ENCODE measurements around the gene NLRX1.
"Not testable (repeated sequence)": the region's sequence is repeated elsewhere in the genome, so short reads cannot be mapped to it uniquely, and the experiment has no call there.

The NLRX1 gene

DNA sequence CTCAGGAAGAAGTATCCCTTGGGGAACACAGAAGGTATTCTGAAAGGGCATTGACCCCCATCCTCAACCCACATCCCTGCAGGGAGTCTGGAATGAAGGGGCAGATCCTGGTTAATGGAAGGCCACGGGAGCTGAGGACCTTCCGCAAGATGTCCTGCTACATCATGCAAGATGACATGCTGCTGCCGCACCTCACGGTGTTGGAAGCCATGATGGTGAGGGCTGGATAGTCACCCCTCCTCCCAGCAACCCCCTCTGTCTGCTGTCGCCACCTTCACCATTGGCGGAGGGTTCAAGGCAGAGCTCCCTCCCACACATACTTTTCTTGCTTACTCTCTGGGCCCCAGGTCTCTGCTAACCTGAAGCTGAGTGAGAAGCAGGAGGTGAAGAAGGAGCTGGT lies 14.3 kb upstream of the NLRX1 start:
- DNase-seq (ENCODE audit: low read depth in 2 of 2): no peak

DNA sequence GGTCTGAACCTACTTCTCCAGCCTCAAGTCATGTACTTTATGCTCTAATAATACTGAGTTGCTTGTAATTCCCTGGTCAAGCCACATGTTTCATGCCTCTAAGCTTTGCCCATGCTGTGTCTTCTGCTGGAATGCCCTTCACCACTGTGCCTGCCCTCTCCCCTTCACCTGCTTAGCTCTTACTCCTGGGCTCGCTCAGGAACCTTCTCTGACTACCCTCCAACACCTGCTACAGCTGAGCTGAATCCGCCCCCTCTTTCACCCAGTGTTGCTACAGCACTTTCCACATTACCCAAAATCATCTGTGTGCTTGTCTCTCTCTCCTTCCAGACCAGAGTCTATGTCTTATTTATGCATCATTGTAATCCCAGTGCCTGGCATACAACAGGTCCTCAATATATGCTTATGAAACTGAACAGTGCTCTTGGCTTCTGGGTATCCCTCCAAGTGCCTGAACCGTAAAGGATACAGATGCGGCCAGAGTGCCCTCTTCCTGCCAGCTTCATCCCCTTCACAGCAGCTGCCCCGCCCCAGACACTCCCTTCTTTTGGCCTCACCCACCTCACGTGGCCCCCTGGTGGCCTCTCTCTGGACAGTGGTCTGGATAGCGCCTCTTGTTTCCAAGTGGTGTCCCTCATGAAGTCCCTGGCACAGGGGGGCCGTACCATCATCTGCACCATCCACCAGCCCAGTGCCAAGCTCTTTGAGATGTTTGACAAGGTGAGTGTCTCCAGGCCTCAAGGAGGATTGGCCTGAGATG lies 12.6 kb upstream of the NLRX1 start:
- no peak for DNase-seq (ENCODE audit: low read depth in 2 of 2)

DNA sequence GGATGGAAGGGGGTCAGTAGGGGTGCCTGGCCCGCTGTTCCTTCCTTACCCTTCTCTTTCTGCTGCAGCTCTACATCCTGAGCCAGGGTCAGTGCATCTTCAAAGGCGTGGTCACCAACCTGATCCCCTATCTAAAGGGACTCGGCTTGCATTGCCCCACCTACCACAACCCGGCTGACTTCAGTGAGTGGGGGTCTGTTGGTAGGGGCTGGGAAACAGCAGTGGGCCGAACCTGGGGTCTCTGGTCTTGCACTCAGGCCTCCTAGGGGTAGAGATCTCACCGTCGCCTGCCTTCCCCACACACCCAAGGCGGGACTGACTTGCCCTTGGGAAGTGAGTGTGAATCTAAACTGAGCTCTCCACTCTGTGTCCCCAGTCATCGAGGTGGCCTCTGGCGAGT lies 12.0 kb upstream of the NLRX1 start:
- DNase-seq (ENCODE audit: low read depth in 2 of 2): no peak

DNA sequence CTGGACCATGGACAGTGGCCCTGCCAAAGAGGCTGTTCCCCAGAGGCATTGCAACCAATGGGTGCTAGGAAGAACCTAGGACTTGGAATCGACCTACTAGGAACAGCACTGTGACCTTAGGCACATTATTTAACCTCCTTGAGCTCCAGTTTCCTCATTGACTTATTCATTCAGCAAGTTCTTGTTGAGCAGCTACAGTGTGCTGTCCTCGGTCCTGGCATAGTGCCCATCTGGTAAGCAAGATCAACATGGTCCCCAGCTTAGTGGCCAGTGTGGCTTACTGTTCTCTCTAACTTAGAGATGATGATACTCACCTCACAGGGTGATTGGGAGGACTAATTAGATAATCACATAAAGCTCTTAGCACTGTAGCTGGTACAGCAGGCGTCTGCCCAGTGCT lies 11.5 kb upstream of the NLRX1 start:
- no peak for DNase-seq (ENCODE audit: low read depth in 2 of 2)

DNA sequence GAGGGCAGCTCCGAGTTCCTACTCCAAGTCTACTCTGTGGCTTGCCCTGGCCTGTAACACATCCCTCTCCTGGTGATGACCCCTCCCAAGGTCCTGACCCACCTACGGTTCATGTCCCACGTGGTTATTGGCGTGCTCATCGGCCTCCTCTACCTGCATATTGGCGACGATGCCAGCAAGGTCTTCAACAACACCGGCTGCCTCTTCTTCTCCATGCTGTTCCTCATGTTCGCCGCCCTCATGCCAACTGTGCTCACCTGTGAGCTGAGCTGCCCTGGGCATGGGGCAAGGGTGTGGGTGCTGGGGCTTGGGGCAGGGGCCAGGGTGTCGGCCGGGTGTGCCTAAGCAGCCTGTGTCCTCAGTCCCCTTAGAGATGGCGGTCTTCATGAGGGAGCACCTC lies 10.1 kb upstream of the NLRX1 start:
- no peak for DNase-seq (ENCODE audit: low read depth in 2 of 2)

DNA sequence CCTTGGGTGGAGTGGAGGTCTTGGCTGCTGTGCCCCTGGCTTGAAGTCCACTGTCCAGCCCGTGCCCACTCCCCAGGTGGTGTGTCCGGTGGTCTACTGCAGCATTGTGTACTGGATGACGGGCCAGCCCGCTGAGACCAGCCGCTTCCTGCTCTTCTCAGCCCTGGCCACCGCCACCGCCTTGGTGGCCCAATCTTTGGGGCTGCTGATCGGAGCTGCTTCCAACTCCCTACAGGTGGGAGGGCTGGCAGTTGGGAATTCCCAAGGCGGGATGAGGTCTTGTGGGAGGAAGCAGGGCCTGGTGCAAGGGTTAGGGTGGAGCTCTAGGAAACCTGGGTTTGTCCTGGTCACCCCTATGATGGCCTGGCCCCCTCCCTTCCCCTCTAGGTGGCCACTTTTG lies 8.4 kb upstream of the NLRX1 start:
- no peak for DNase-seq (ENCODE audit: low read depth in 2 of 2)

DNA sequence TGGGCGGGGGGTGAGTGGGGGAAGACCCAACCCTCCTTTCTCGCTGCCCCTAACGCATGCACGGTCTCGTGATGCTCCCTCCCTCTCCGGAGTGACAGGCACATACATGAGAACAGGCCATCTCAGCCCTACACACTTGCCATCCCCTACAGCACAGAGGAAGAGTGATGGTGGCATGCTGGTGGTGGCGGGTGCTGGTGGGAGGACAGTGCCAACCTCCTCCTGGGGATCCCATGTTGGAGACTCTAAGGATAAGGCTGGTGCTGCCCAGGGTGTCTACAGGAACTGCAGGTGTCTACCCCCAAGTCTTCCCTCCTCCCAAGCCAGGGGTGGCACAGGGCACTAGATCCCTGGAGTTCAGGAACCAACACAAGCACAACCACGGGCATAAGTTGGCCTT lies 6.7 kb upstream of the NLRX1 start:
- DNase-seq (ENCODE audit: low read depth in 2 of 2): no peak

DNA sequence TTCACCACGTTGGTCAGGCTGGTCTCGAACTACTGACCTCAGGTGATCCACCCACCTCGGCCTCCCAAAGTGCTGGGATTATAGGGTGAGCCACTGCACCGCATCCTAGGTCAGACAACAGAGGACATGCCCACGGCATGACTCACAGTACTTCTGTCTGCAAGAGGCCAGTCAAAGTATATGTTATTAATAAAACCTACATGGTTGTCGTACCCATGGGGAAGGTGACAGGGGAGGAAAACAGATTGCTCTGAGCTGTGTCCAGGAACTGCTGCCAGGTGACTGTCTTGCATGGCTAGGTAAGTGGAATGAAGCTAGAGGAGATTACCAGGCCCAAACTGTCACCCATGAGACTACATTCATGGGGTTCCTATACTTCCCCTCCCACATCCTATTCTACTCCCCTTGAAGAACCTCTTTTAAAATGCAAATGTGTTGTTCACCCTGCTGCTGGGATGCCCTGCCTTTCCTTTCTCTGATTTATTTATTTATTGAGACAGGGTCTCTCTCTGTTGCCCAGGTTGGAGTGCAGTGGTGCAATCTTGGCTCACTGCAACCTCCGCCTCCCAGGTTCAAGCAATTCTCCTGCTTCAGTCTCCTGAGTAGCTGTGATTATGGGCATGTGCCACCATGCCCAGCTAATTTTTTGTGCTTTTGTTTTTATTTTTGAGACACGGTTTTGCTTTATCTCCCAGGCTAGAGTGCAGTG lies 2.0 kb upstream of the NLRX1 start:
- no peak for DNase-seq (ENCODE audit: low read depth in 2 of 2)

DNA sequence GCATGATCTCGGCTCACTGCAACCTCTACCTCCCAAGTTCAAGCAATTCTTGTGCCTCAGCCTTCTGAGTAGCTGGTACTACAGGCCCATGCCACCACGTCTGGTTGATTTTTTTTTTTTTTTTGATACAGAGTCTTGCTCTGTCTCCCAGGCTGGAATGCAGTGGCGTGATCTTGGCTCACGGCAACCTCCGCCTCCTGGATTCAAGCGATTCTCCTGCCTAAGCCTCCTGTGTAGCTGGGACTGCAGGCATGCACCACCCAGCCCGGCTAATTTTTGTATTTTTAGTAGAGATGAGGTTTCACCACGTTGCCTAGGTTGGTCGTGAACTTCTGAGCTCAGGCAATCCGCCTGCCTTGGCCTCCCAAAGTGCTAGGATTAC lies 1.5 kb upstream of the NLRX1 start:
- DNase-seq (ENCODE audit: low read depth in 2 of 2): not testable (repeated sequence)

DNA sequence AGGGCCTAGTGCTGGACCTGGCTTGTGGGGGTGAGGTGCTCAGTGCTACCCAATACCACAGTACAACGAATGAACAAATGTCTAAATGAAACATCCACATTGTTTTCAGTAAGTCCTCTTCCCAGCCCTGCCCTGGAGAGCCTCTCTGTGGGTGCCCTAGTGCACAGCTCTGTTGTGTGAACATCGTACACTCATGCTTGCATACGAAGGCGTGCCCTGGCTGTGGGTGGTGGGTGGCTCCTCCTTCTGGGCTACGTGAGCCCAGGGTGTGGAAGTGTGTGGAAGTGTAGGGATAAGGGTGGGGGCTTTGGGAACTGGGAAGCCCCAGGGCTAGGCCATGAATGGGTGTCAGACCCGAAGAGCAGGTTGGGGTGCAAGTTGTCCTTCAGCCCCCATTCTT lies 592 bp upstream of the NLRX1 start:
- DNase-seq (ENCODE audit: low read depth in 2 of 2): no peak

DNA sequence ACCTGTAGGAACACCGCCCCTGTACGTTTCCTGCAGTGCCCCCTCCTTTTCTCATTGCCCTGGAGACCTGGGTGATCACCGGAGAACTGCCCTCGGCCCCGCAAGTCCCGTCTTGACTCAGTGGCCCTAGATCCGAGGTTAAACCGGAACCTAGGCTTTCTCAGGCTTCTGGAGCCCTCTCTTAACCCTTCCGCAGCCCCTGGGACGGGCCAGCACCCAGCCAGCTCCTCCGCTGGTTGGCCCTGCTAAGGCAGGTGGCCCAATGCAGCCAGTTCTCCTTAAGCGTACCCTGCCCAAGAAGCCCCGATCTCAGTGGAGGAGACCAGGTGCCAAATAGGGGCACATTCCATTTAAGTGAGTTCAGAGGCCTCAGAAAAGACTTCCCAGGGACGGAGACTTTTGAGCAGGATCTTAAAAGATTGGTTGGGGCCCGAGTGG lies 776 bp downstream of the NLRX1 start:
- DNase-seq (ENCODE audit: low read depth in 2 of 2): peak; percentile 17 to 21

DNA sequence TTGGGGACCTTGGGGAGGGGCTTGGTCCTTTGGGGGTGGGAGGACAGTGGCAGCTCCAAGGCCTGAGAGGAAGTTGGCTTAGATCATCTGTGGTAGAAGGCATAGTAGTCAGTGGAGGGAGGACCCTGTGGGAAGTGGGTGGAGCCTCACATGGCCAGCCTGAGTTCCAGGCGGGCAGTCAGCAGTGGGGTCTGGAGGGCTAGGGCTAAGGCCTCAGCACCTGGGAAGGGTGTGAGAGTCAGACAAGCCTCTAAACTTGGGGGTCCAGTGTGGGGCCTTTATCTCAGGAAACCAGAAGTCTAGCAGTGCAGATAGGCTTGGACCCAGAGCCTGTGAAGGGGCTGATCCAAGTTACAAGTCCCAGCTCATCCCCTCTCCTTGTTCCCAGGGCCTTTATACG lies 4.0 kb downstream of the NLRX1 start:
- no peak for DNase-seq (ENCODE audit: low read depth in 2 of 2)

DNA sequence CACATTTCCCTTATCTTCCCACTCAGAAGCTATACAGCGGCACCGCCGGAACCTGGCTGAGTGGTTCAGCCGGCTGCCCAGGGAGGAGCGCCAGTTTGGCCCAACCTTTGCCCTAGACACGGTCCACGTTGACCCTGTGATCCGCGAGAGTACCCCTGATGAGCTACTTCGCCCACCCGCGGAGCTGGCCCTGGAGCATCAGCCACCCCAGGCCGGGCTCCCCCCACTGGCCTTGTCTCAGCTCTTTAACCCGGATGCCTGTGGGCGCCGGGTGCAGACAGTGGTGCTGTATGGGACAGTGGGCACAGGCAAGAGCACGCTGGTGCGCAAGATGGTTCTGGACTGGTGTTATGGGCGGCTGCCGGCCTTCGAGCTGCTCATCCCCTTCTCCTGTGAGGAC lies 4.9 kb downstream of the NLRX1 start:
- DNase-seq (ENCODE audit: low read depth in 2 of 2): no peak

DNA sequence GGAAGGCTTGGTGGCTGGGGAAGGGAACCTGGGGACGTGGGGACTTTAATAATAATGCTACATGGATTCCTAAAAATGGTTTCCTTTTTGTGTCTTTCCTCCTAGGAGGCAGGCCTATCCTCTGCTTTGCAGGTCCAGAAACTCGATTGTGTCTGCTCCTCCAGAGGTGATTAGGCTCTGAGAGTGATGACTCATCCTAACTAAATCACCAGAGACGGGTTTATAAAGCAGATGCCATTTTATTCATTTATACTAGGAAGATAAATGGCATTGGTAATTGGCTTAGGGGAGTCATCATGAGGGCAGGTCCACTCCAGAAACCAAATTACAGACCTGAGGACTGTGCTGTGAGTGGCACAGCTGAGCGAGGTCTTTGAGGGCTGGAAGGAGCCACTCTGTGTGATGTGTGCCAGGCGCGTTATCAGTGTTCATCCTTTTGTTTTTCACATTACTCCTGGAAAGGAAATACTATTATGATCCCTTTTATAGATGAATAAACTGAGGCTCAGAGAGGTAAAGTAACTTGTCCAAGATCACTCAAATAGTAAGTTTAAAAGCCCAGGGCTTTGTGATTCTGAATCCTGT lies 7.1 kb downstream of the NLRX1 start:
- no peak for DNase-seq (ENCODE audit: low read depth in 2 of 2)

DNA sequence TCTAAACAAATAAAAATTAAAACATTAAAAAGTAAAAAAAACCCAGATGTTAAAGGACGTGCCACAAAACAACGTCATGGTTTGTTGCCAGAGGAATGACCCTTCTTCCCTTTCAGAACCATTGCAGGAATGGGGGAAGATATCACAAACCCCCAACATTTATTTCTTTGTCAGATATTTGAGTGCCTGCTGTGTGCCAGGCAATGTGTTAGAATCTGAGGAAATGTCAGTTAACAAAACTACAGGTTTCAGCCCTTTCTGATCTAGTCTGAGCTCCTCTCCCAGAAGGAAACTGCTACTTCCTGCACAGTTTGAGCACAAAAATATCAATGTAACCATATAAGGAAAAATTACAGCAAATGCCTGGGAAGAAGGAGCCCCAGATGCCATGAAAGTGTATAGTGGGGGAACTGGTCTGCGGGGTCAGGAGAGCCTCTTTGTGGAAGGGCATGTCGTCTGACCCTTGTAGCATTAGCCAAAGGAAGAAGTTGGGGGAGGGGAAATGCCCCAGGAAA lies 9.7 kb downstream of the NLRX1 start:
- DNase-seq (ENCODE audit: low read depth in 2 of 2): no peak

DNA sequence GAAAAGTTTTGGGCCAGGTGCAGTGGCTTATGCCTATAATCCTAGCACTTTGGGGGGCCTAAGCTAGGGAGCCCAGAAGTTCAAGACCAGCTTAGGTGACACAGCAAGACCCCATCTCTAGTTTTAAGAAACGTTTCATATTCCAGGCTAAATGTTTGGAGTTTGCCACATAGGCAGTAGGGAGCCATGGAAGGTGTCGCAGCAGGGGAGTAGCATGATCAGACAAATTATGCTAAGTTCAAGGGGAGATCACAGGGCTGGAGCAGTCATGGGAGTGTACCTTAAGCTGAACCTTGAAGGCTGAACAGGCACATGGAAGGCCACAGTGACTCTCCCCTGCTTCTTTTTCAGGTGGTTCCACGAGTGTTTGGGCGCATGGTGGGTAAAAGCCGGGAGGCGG lies 10.8 kb downstream of the NLRX1 start:
- DNase-seq (ENCODE audit: low read depth in 2 of 2): no peak

DNA sequence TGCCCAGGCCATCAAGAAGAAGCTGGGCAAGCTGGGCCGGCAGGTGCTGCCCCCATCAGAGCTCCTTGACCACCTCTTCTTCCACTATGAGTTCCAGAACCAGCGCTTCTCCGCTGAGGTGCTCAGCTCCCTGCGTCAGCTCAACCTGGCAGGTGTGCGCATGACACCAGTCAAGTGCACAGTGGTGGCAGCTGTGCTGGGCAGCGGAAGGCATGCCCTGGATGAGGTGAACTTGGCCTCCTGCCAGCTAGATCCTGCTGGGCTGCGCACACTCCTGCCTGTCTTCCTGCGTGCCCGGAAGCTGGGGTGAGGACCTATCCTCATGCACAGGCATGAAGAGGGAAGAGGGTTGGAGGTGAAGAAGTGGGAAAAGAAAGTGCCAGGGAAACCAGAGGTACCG lies 11.5 kb downstream of the NLRX1 start:
- no peak for DNase-seq (ENCODE audit: low read depth in 2 of 2)

DNA sequence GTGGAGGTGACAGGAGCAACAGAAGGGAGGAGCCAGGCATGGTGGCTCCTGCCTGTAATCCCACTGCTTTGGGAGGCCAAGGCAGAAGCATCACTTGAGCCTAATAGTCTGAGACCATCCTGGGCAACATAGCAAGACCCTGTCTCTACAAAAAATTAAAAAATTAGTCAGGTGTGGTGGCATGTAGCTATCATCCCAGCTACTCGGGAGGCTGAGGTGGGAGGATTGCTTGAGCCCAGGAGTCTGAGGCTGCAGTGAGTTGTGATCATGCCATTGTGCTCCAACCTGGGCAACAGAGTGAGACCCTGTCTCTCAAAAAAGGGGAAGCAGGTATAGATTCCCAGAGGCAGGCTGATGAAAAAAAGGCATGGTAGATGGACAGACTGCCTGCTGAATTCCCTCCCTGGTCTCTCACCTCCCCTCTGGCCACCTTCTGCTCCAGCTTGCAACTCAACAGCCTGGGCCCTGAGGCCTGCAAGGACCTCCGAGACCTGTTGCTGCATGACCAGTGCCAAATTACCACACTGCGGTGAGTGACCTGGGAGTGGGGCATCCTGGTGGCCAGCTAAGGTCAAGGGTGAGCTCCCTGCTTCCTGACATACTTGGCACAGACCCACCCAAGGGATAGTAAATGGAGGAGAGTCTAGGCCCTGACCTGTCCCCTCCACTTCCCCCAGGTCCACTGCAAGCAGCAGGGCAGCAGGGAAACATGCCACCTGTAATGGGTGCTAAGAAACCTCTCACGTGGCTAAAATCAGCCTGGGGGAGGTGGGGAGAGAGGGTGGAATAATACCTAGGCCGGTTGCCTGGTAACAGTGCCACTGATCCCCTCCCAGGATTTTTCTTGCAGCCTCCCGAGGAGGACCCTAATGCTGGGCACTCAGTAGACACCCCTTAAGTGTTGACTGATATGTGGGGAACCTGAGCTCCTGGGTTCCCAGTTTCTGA lies 12.5 kb downstream of the NLRX1 start:
- no peak for DNase-seq (ENCODE audit: low read depth in 2 of 2)

DNA sequence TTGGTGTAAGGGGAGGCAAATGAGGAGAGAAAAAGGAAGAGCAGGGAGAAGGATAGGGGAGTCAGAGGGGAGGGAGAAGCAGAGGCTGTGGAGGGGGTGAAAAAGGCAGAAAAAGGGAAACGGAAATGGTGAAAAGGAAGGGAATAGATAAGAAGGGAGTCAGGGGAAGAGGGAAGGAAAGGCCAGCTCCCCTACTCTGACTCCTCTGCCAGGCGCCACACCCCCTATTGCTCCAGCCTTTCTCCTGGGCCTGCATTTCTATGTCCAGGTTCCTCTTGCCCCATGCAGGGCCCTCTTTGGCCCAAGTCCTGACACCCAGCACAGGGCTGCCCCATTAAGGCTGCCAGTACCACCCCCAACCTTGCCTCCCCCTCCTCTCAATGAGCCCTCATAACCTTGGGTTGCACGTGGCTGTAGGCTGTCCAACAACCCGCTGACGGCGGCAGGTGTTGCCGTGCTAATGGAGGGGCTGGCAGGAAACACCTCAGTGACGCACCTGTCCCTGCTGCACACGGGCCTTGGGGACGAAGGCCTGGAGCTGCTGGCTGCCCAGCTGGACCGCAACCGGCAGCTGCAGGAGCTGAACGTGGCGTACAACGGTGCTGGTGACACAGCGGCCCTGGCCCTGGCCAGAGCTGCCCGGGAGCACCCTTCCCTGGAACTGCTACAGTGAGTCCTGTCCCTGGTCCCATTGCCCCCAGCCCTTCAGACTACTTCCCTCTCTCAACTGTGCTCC lies 13.3 kb downstream of the NLRX1 start:
- no peak for DNase-seq (ENCODE audit: low read depth in 2 of 2)

DNA sequence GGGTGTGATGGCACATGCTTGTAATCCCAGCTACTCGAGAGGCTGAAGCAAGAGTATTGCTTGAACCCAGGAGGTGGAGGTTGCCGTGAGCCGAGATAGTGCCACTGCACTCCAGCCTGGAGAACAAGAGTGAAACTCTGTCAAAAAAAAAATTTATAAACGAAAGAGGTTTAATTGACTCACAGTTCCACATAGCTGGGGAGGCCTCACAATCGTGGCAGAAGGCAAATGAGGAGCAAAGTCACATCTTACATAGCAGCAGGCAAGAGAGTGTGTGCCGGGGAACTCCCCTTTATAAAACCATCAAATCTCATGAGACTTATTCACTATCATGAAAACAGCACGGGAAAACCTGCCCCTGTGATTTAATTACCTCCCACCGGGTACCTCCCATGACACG lies 15.9 kb downstream of the NLRX1 start:
- DNase-seq (ENCODE audit: low read depth in 2 of 2): not testable (repeated sequence)

DNA sequence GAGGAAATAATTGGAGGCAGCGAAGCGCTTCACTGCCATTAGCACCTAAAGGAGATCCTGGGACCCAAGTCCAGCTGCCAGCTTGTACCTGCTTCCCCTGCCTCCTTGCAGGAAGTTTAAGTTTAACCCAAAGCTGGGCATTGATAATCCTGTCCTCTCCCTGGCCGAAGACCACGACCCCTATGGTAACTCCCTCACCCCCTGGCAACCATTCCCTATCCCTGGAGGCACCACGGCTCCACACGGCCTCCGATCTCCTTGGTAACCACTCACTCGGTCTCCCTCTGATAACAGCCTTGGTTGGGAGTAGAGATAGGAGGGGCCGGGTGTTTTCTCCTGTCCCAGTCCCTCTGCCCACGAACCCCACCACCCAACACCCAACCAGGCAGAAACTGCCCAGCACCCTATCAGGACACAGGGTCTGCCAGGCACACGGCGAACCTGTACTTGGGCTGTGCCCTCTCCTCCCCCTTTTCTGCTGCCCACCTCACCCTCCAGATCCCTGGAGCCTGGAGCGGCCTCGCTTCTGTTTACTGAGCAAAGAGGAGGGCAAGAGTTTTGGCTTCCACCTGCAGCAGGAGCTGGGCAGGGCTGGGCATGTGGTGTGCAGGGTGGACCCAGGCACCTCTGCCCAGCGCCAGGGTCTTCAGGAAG lies 17.6 kb downstream of the NLRX1 start:
- no peak for DNase-seq (ENCODE audit: low read depth in 2 of 2)

Measured in stimulated activated CD8-positive, alpha-beta memory T cell treated with anti-CD3 and anti-CD28 coated beads, Interleukin-2, amount 100 ng/mL, for 48 hours (primary cell).